ENCODE results near the gene SVEP1.

GRCh38 chr9:110592044-110592830 lies 12.7 kb upstream of the SVEP1 start:
- TF ChIP-seq CTCF (IDR thresholded peaks at IDR 0.05; ENCODE audit: low read length) (no peak), EZH2 (IDR thresholded peaks at IDR 0.05; ENCODE audit: borderline replicate concordance, low read length) (no peak)

Data from OCI-LY1 (cell line).